WI38 (cell line): ENCODE results near the gene PCDHB3.

Experiments used
- H3K4me3 ChIP-seq: 2 replicates; pipeline ENCODE4 v1.5.1; 2011; ENCODE audit warnings: low read depth, mild to moderate bottlenecking, control low read depth, low read length
- CTCF ChIP-seq: IDR thresholded peaks from 2 replicates; pipeline ENCODE4 v1.5.1; 2012; ENCODE audit warnings: low read depth, mild to moderate bottlenecking, control low read depth, low read length

Gene PCDHB3

GRCh38 chr5:141100243-141100805, at the start of gene PCDHB3:
Gene PCDHB3 (plus strand): TSS chr5:141100473. CDS start chr5:141100650, 177 bp downstream.
- 0 out of 2 replicates have a peak, but pooled peaks have one; percentile 4 for TF ChIP-seq CTCF

GRCh38 chr5:141050622-141051520, 49.4 kb upstream of the PCDHB3 start, which contains the start of gene PCDHB1:
Gene PCDHB1 (plus strand): TSS chr5:141051374. CDS start chr5:141051471, 97 bp downstream.
- no peak within 1 kb of the TSS for H3K4me3 ChIP-seq
- TF ChIP-seq CTCF: no peak

More at GRCh38 chr5:141100243-141100805, at the start of gene PCDHB3:
- H3K4me3 ChIP-seq: no peak within 1 kb of the TSS

- TF ChIP-seq CTCF: no peak
- no peak overlapping the region for H3K4me3 ChIP-seq
Measured at GRCh38 chr5:141051521-141051866, 48.8 kb upstream of the PCDHB3 start.

- no peak overlapping the region for H3K4me3 ChIP-seq
- no peak for TF ChIP-seq CTCF
Measured at GRCh38 chr5:141077826-141078225, 22.4 kb upstream of the PCDHB3 start.

- no peak overlapping the region for H3K4me3 ChIP-seq
- no peak for TF ChIP-seq CTCF
Measured at GRCh38 chr5:141082228-141082627, 18.0 kb upstream of the PCDHB3 start.

GRCh38 chr5:141084487-141084989, 15.7 kb upstream of the PCDHB3 start:
- H3K4me3 ChIP-seq: peak overlapping the region; percentile 46
- peak; percentile 28 for TF ChIP-seq CTCF
